ENCODE data around the gene HOXB2. TPM values are rescaled to one million over a fixed set of nuclear protein-coding genes. Genes with fewer than 3 reads are reported as not detected.

Gene HOXB2
- polyA plus RNA-seq, 3 donors: 1.6 to 3.8 (median 3.3) TPM

GRCh38 chr17:48547808-48548522 is 3.1 kb upstream of the HOXB2 start:
- Histone ChIP-seq H3K9ac (ENCODE audit: insufficient read depth, low read length, poor library complexity, severe bottlenecking) (peak overlapping the region; percentile 42), H3K27me3 (ENCODE audit: control insufficient read depth in 2 of 2, insufficient read depth in 2 of 2, low read length in 2 of 2) (peaks cover 20 to 51% of the 10 kb centered on the region in 2 donors), H3K9me3 (replicated peaks in 1 of 2; ENCODE audit: control insufficient read depth in 1 of 2, insufficient read depth in 1 of 2, low read length in 2 of 2) (no peaks in the 10 kb centered on the region), H4K20me1 (ENCODE audit: insufficient read depth, low read length) (no peaks in the 10 kb centered on the region), H3K4me2 (replicated peaks; ENCODE audit: extremely low read depth, low read length, poor library complexity, severe bottlenecking) (peak overlapping the region; percentile 76), H3K4me3 (replicated peaks in 1 of 3; ENCODE audit: low read depth in 2 of 3, low read length in 3 of 3) (peak overlapping the region; percentile 29 to 76 (median 57)), H3K36me3 (replicated peaks in 1 of 2; ENCODE audit: control insufficient read depth in 1 of 2, insufficient read depth in 2 of 2, low read length in 2 of 2) (no peaks in the 10 kb centered on the region), H3K27ac (ENCODE audit: low read depth in 1 of 2, low read length in 2 of 2) (no peak overlapping the region), H2AFZ (ENCODE audit: insufficient read depth, low read depth, low read length, poor library complexity, severe bottlenecking) (peak overlapping the region; percentile 83), H3K79me2 (ENCODE audit: insufficient read depth, low read length) (no peaks in the 10 kb centered on the region), H3K4me1 (ENCODE audit: control insufficient read depth in 1 of 2, insufficient read depth in 2 of 2, low read length in 2 of 2) (peaks cover 23 to 38% of the 10 kb centered on the region in 2 donors)
- peak in 2 of 3 donors; percentile 49 to 52 for DNase-seq
- Mint-ChIP-seq H3K27ac (peak overlapping the region in 2 of 7 donors; percentile 24 to 58), H3K36me3 (peaks cover 0 to 5% of the 10 kb centered on the region in 2 donors), H3K4me3 (peak overlapping the region; percentile 73 to 84), H3K4me1 (peaks cover 42% of the 10 kb centered on the region), H3K27me3 (ENCODE audit: low read depth in 3 of 3) (peaks cover 59 to 60% (median 59%) of the 10 kb centered on the region in 3 donors), H3K9me3 (peaks cover 0 to 9% (median 8%) of the 10 kb centered on the region in 7 donors)
- intact Hi-C loops (cut with micrococcal nuclease): no loop called here
- TF ChIP-seq CTCF (IDR thresholded peaks at IDR 0.05): no peak
- WGBS (ENCODE audit: insufficient coverage): 14% methylated on average over 17 of the region's 24 CpGs

- H3K4me1 ChIP-seq (ENCODE audit: control insufficient read depth in 1 of 2, insufficient read depth in 2 of 2, low read length in 2 of 2): peaks cover 29 to 45% of the 10 kb centered on the region in 2 donors
- Mint-ChIP-seq H3K27me3 (ENCODE audit: low read depth in 3 of 3) (peaks cover 63 to 66% (median 64%) of the 10 kb centered on the region in 3 donors), H3K9me3 (peaks cover 0 to 14% (median 8%) of the 10 kb centered on the region in 7 donors), H3K4me3 (peak overlapping the region; percentile 73 to 84), H3K27ac (no peak overlapping the region), H3K4me1 (peaks cover 48% of the 10 kb centered on the region), H3K36me3 (peaks cover 0 to 10% of the 10 kb centered on the region in 2 donors)
- peaks cover 22 to 59% of the 10 kb centered on the region in 2 donors for H3K27me3 ChIP-seq (ENCODE audit: control insufficient read depth in 2 of 2, insufficient read depth in 2 of 2, low read length in 2 of 2)
- no peak for DNase-seq
- WGBS (ENCODE audit: insufficient coverage): 30% methylated on average over 7 of the region's 10 CpGs
- peak overlapping the region in 2 of 3 experiments; percentile 57 to 76 for H3K4me3 ChIP-seq (replicated peaks in 1 of 3; ENCODE audit: low read depth in 2 of 3, low read length in 3 of 3)
- no peak overlapping the region for H3K9ac ChIP-seq (ENCODE audit: insufficient read depth, low read length, poor library complexity, severe bottlenecking)
- H2AFZ ChIP-seq (ENCODE audit: insufficient read depth, low read depth, low read length, poor library complexity, severe bottlenecking): peak overlapping the region; percentile 83
- H3K27ac ChIP-seq (ENCODE audit: low read depth in 1 of 2, low read length in 2 of 2): no peak overlapping the region
- H4K20me1 ChIP-seq (ENCODE audit: insufficient read depth, low read length): no peaks in the 10 kb centered on the region
- no peak for TF ChIP-seq CTCF (IDR thresholded peaks at IDR 0.05)
- intact Hi-C loops (cut with micrococcal nuclease): no loop called here
- H3K4me2 ChIP-seq (replicated peaks; ENCODE audit: extremely low read depth, low read length, poor library complexity, severe bottlenecking): peak overlapping the region; percentile 76
- no peaks in the 10 kb centered on the region for H3K79me2 ChIP-seq (ENCODE audit: insufficient read depth, low read length)
- no peaks in the 10 kb centered on the region for H3K36me3 ChIP-seq (replicated peaks in 1 of 2; ENCODE audit: control insufficient read depth in 1 of 2, insufficient read depth in 2 of 2, low read length in 2 of 2)
- H3K9me3 ChIP-seq (replicated peaks in 1 of 2; ENCODE audit: control insufficient read depth in 1 of 2, insufficient read depth in 1 of 2, low read length in 2 of 2): no peaks in the 10 kb centered on the region
Measured at GRCh38 chr17:48546924-48547807, 2.3 kb upstream of the HOXB2 start.

All from CD14-positive monocyte (primary cell).